ENCODE data around the gene SPAST. TPM values are rescaled to one million over a fixed set of nuclear protein-coding genes. Genes with fewer than 3 reads are reported as not detected.

Gene SPAST
- total and polyA plus RNA-seq, 2 experiments from 2014 or later = 15.5 to 33.9 TPM

GRCh38 chr2:32061430-32061829, 1.9 kb upstream of the SPAST start:
- Mint-ChIP-seq H3K27me3 (ENCODE audit: insufficient read depth, low read depth, poor library complexity) (peaks cover 4% of the 10 kb centered on the region), H3K4me1 (peaks cover 17% of the 10 kb centered on the region), H3K27ac (no peak overlapping the region), H3K4me3 (no peak overlapping the region), H3K9me3 (peaks cover 4% of the 10 kb centered on the region; the same call in 1 of the 3 replicates), H3K36me3 (ENCODE audit: low read depth) (0 out of 3 replicates have a peak, but pooled peaks cover 3% of the 10 kb centered on the region)
- Histone ChIP-seq H3K27me3 (ENCODE audit: insufficient read depth) (no peaks in the 10 kb centered on the region), H3K27ac (ENCODE audit: low read depth) (0 out of 2 replicates have a peak overlapping the region, but pooled peaks have one; percentile 0), H3K36me3 (ENCODE audit: insufficient read depth) (no peaks in the 10 kb centered on the region), H3K79me2 (replicated peaks; ENCODE audit: insufficient read depth) (peaks cover 22% of the 10 kb centered on the region), H4K20me1 (replicated peaks; ENCODE audit: insufficient read depth) (no peaks in the 10 kb centered on the region), H2AFZ (peak overlapping the region; percentile 89), H3F3A (replicated peaks; ENCODE audit: low read depth) (peaks cover 3% of the 10 kb centered on the region; the same call in 1 of the 2 replicates), H3K4me2 (no peak overlapping the region), H3K9me2 (ENCODE audit: insufficient read depth) (no peaks in the 10 kb centered on the region), H3K4me1 (ENCODE audit: insufficient read depth) (peaks cover 8% of the 10 kb centered on the region; the same call in 1 of the 2 replicates), H3K4me3 (no peak overlapping the region)
- no peak for ATAC-seq
- TF ChIP-seq CREB1 (CRISPR knock-in tag; IDR thresholded peaks at IDR 0.05; ENCODE audit: low read depth) (no peak), REST (IDR thresholded peaks at IDR 0.05; ENCODE audit: unreplicated experiment) (no peak), JUNB (IDR thresholded peaks at IDR 0.05; ENCODE audit: unreplicated experiment) (no peak), EZH2 (IDR thresholded peaks at IDR 0.05; ENCODE audit: low read depth, unreplicated experiment) (no peak), NANOG (IDR thresholded peaks at IDR 0.05; ENCODE audit: borderline replicate concordance) (no peak), POLR2AphosphoS5 (IDR thresholded peaks at IDR 0.05; ENCODE audit: low read depth) (no peak), ZNF114 (CRISPR knock-in tag; IDR thresholded peaks at IDR 0.05) (no peak), ZNF331 (CRISPR knock-in tag; IDR thresholded peaks at IDR 0.05; ENCODE audit: low read depth) (no peak), EZH2phosphoT487 (IDR thresholded peaks at IDR 0.05; ENCODE audit: unreplicated experiment) (no peak), STAT1 (IDR thresholded peaks at IDR 0.05; ENCODE audit: unreplicated experiment) (no peak)
- TF ChIP-seq, protein P1, sequence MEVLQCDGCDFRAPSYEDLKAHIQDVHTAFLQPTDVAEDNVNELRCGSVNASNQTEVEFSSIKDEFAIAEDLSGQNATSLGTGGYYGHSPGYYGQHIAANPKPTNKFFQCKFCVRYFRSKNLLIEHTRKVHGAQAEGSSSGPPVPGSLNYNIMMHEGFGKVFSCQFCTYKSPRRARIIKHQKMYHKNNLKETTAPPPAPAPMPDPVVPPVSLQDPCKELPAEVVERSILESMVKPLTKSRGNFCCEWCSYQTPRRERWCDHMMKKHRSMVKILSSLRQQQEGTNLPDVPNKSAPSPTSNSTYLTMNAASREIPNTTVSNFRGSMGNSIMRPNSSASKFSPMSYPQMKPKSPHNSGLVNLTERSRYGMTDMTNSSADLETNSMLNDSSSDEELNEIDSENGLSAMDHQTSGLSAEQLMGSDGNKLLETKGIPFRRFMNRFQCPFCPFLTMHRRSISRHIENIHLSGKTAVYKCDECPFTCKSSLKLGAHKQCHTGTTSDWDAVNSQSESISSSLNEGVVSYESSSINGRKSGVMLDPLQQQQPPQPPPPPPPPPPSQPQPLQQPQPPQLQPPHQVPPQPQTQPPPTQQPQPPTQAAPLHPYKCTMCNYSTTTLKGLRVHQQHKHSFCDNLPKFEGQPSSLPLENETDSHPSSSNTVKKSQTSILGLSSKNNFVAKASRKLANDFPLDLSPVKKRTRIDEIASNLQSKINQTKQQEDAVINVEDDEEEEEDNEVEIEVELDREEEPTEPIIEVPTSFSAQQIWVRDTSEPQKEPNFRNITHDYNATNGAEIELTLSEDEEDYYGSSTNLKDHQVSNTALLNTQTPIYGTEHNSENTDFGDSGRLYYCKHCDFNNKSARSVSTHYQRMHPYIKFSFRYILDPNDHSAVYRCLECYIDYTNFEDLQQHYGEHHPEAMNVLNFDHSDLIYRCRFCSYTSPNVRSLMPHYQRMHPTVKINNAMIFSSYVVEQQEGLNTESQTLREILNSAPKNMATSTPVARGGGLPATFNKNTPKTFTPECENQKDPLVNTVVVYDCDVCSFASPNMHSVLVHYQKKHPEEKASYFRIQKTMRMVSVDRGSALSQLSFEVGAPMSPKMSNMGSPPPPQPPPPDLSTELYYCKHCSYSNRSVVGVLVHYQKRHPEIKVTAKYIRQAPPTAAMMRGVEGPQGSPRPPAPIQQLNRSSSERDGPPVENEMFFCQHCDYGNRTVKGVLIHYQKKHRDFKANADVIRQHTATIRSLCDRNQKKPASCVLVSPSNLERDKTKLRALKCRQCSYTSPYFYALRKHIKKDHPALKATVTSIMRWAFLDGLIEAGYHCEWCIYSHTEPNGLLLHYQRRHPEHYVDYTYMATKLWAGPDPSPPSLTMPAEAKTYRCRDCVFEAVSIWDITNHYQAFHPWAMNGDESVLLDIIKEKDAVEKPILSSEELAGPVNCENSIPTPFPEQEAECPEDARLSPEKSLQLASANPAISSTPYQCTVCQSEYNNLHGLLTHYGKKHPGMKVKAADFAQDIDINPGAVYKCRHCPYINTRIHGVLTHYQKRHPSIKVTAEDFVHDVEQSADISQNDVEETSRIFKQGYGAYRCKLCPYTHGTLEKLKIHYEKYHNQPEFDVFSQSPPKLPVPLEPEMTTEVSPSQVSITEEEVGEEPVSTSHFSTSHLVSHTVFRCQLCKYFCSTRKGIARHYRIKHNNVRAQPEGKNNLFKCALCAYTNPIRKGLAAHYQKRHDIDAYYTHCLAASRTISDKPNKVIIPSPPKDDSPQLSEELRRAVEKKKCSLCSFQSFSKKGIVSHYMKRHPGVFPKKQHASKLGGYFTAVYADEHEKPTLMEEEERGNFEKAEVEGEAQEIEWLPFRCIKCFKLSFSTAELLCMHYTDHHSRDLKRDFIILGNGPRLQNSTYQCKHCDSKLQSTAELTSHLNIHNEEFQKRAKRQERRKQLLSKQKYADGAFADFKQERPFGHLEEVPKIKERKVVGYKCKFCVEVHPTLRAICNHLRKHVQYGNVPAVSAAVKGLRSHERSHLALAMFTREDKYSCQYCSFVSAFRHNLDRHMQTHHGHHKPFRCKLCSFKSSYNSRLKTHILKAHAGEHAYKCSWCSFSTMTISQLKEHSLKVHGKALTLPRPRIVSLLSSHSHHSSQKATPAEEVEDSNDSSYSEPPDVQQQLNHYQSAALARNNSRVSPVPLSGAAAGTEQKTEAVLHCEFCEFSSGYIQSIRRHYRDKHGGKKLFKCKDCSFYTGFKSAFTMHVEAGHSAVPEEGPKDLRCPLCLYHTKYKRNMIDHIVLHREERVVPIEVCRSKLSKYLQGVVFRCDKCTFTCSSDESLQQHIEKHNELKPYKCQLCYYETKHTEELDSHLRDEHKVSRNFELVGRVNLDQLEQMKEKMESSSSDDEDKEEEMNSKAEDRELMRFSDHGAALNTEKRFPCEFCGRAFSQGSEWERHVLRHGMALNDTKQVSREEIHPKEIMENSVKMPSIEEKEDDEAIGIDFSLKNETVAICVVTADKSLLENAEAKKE (CRISPR knock-in tag; IDR thresholded peaks at IDR 0.05) = no peak
- TF ChIP-seq, protein P2, sequence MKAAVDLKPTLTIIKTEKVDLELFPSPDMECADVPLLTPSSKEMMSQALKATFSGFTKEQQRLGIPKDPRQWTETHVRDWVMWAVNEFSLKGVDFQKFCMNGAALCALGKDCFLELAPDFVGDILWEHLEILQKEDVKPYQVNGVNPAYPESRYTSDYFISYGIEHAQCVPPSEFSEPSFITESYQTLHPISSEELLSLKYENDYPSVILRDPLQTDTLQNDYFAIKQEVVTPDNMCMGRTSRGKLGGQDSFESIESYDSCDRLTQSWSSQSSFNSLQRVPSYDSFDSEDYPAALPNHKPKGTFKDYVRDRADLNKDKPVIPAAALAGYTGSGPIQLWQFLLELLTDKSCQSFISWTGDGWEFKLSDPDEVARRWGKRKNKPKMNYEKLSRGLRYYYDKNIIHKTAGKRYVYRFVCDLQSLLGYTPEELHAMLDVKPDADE (IDR thresholded peaks at IDR 0.05) = no peak
- TF ChIP-seq, protein P3, sequence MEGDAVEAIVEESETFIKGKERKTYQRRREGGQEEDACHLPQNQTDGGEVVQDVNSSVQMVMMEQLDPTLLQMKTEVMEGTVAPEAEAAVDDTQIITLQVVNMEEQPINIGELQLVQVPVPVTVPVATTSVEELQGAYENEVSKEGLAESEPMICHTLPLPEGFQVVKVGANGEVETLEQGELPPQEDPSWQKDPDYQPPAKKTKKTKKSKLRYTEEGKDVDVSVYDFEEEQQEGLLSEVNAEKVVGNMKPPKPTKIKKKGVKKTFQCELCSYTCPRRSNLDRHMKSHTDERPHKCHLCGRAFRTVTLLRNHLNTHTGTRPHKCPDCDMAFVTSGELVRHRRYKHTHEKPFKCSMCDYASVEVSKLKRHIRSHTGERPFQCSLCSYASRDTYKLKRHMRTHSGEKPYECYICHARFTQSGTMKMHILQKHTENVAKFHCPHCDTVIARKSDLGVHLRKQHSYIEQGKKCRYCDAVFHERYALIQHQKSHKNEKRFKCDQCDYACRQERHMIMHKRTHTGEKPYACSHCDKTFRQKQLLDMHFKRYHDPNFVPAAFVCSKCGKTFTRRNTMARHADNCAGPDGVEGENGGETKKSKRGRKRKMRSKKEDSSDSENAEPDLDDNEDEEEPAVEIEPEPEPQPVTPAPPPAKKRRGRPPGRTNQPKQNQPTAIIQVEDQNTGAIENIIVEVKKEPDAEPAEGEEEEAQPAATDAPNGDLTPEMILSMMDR (conservative IDR thresholded peaks at IDR 0.05; ENCODE audit: low read depth in 2 of 2) = no peak
- DNase-seq (ENCODE audit: low spot score) = no peak
